ENCODE measurements around the gene VILL. TPM values are rescaled to one million over a fixed set of nuclear protein-coding genes. Genes with fewer than 3 reads are reported as not detected.

The VILL gene
- total RNA-seq, 1 donor from 2014 or later, result 4.9 TPM

- Mint-ChIP-seq H3K4me1 (peaks cover 24% of the 10 kb centered on the region), H3K9me3 (no peaks in the 10 kb centered on the region), H3K27ac (ENCODE audit: unreplicated experiment) (no peak overlapping the region), H3K4me3 (no peak overlapping the region), H3K36me3 (ENCODE audit: low read depth) (no peaks in the 10 kb centered on the region), H3K27me3 (ENCODE audit: low read depth) (no peaks in the 10 kb centered on the region)
- DNase-seq (ENCODE audit: low read depth, low spot score), result no peak
- TF ChIP-seq, protein P1, sequence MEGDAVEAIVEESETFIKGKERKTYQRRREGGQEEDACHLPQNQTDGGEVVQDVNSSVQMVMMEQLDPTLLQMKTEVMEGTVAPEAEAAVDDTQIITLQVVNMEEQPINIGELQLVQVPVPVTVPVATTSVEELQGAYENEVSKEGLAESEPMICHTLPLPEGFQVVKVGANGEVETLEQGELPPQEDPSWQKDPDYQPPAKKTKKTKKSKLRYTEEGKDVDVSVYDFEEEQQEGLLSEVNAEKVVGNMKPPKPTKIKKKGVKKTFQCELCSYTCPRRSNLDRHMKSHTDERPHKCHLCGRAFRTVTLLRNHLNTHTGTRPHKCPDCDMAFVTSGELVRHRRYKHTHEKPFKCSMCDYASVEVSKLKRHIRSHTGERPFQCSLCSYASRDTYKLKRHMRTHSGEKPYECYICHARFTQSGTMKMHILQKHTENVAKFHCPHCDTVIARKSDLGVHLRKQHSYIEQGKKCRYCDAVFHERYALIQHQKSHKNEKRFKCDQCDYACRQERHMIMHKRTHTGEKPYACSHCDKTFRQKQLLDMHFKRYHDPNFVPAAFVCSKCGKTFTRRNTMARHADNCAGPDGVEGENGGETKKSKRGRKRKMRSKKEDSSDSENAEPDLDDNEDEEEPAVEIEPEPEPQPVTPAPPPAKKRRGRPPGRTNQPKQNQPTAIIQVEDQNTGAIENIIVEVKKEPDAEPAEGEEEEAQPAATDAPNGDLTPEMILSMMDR (conservative IDR thresholded peaks at IDR 0.05), result no peak
These were observed 15.9 kb downstream of the VILL start for GRCh38 chr3:38006445-38006995.

- H3K36me3 Mint-ChIP-seq (ENCODE audit: low read depth), result no peaks in the 10 kb centered on the region
- H3K4me1 Mint-ChIP-seq, result peaks cover 24% of the 10 kb centered on the region
- H3K9me3 Mint-ChIP-seq, result no peaks in the 10 kb centered on the region
These were observed 17.1 kb downstream of the VILL start for GRCh38 chr3:38007754-38008090.

GRCh38 chr3:38008191-38008701 is 17.7 kb downstream of the VILL start:
- no peaks in the 10 kb centered on the region for H3K27me3 Mint-ChIP-seq (ENCODE audit: low read depth)
- H3K9me3 Mint-ChIP-seq, result no peaks in the 10 kb centered on the region
- TF ChIP-seq, protein P1 (conservative IDR thresholded peaks at IDR 0.05), result no peak
- H3K4me1 Mint-ChIP-seq, result peaks cover 20% of the 10 kb centered on the region
- H3K27ac Mint-ChIP-seq (ENCODE audit: unreplicated experiment), result no peak overlapping the region
- no peak for DNase-seq (ENCODE audit: low read depth, low spot score)
- H3K4me3 Mint-ChIP-seq, result no peak overlapping the region
- no peaks in the 10 kb centered on the region for H3K36me3 Mint-ChIP-seq (ENCODE audit: low read depth)

More at GRCh38 chr3:38007754-38008090, 17.1 kb downstream of the VILL start:
- Mint-ChIP-seq H3K4me3 (no peak overlapping the region), H3K27me3 (ENCODE audit: low read depth) (no peaks in the 10 kb centered on the region), H3K27ac (ENCODE audit: unreplicated experiment) (no peak overlapping the region)
- no peak for DNase-seq (ENCODE audit: low read depth, low spot score)
- TF ChIP-seq, protein P1 (conservative IDR thresholded peaks at IDR 0.05), result no peak

GRCh38 chr3:38008971-38009580 is 18.5 kb downstream of the VILL start:
- no peaks in the 10 kb centered on the region for H3K27me3 Mint-ChIP-seq (ENCODE audit: low read depth)
- H3K4me1 Mint-ChIP-seq, result peaks cover 16% of the 10 kb centered on the region
- DNase-seq (ENCODE audit: low read depth, low spot score), result no peak
- H3K9me3 Mint-ChIP-seq, result no peaks in the 10 kb centered on the region
- H3K36me3 Mint-ChIP-seq (ENCODE audit: low read depth), result peaks cover 3% of the 10 kb centered on the region
- H3K27ac Mint-ChIP-seq (ENCODE audit: unreplicated experiment), result no peak overlapping the region
- TF ChIP-seq, protein P1 (conservative IDR thresholded peaks at IDR 0.05), result no peak
- no peak overlapping the region for H3K4me3 Mint-ChIP-seq

- no peak overlapping the region for H3K4me3 Mint-ChIP-seq
- H3K27ac Mint-ChIP-seq (ENCODE audit: unreplicated experiment), result no peak overlapping the region
- H3K9me3 Mint-ChIP-seq, result peaks cover under 1% of the 10 kb centered on the region
- no peak for DNase-seq (ENCODE audit: low read depth, low spot score)
- peaks cover 11% of the 10 kb centered on the region for H3K36me3 Mint-ChIP-seq (ENCODE audit: low read depth)
- TF ChIP-seq, protein P1 (conservative IDR thresholded peaks at IDR 0.05), result no peak
- no peaks in the 10 kb centered on the region for H3K27me3 Mint-ChIP-seq (ENCODE audit: low read depth)
- H3K4me1 Mint-ChIP-seq, result peaks cover 7% of the 10 kb centered on the region
These were observed 19.4 kb downstream of the VILL start for GRCh38 chr3:38009807-38010591.
